Gastroesophageal sphincter (tissue), 4 donors: ENCODE measurements around the gene MXD1. TPM values are rescaled to one million over a fixed set of nuclear protein-coding genes. Genes with fewer than 3 reads are reported as not detected.
"Not testable (repeated sequence)": the region's sequence is repeated elsewhere in the genome, so short reads cannot be mapped to it uniquely, and the experiment has no call there.

Experiments
- ATAC-seq: fragments of 150-250 bp; one replicate; pipeline ENCODE4 v1.9.1; 2016; ENCODE audit warnings: mild to moderate bottlenecking, moderate library complexity
- H3K27ac ChIP-seq, 4 donors: fragments of 200-600 bp; sonication (generic) in 3 of 4; 1 replicate in 3 of 4; 2 replicates in 1 of 4; pipeline ENCODE4 v1.5.1; 2016 to 2019
- H3K27me3 ChIP-seq: fragments of 200-600 bp; sonication (generic); one replicate; pipeline ENCODE4 v1.5.1; 2019
- H3K36me3 ChIP-seq, 2 donors: fragments of 200-600 bp; sonication (generic); one replicate each; pipeline ENCODE4 v1.5.1; 2019; ENCODE audit warnings: control low read depth in 1 of 2
- H3K4me1 ChIP-seq, 3 donors: fragments of 200-600 bp; sonication (generic); 1 replicate in 2 of 3; 2 replicates in 1 of 3; pipeline ENCODE4 v1.5.1; 2016 to 2019; ENCODE audit warnings: control low read depth in 2 of 3
- H3K4me3 ChIP-seq, 2 donors: fragments of 200-600 bp; sonication (generic); one replicate each; pipeline ENCODE4 v1.5.1; 2019; ENCODE audit warnings: mild to moderate bottlenecking in 1 of 2, moderate library complexity in 1 of 2
- H3K9me3 ChIP-seq, 3 donors: fragments of 200-600 bp; sonication (generic); one replicate each; pipeline ENCODE4 v1.5.1; 2017 to 2019; ENCODE audit warnings: control low read depth in 2 of 3
- CTCF ChIP-seq, 4 experiments: fragments of 200-600 bp in 2 of 4; fragments of 450-650 bp in 2 of 4; sonication (generic) in 1 of 4; IDR thresholded peaks; one replicate each; pipeline ENCODE4 v1.5.1; 2017 to 2019; ENCODE audit warnings: antibody characterized with exemption in 4 of 4, mild to moderate bottlenecking in 2 of 4, moderate library complexity in 2 of 4
- EP300 ChIP-seq: sonication (generic); formaldehyde crosslinking; IDR thresholded peaks from one replicate; pipeline ENCODE4 v1.6.1; 2017; ENCODE audit warnings: antibody characterized with exemption, mild to moderate bottlenecking
- POLR2A ChIP-seq, 2 donors: fragments of 450-650 bp; IDR thresholded peaks; one replicate each; pipeline ENCODE4 v1.6.1; 2017; ENCODE audit warnings: antibody characterized with exemption in 2 of 2, mild to moderate bottlenecking in 2 of 2, moderate library complexity in 1 of 2
- POLR2AphosphoS5 ChIP-seq: sonication (generic); formaldehyde crosslinking; IDR thresholded peaks from one replicate; pipeline ENCODE4 v1.6.1; 2017; ENCODE audit warnings: antibody characterized with exemption
- WGBS, 2 donors: methylation state at CpG; one replicate each; pipeline ENCODE4 v1.1.5; 2018; ENCODE audit warnings: low coverage in 1 of 2; 5-methylcytosine and 5-hydroxymethylcytosine counted together
- total RNA-seq, 4 donors: library from RNA; depleted of rRNA; stranded (reverse); fragments of >200 nt; gene quantifications; one replicate each; pipeline ENCODE4 v1.1.0, GENCODE V29; 2016

MXD1 gene
- 10 to 100 TPM; 10.5 to 15.6 (median 13.3) TPM for total RNA-seq

- Histone ChIP-seq H3K9me3 (no peaks in the 10 kb centered on the region), H3K27ac (peak within 1 kb of the TSS; percentile 90 to 99 (median 96)), H3K36me3 (peaks cover 0 to 23% of the 10 kb centered on the region in 2 donors), H3K27me3 (no peaks in the 10 kb centered on the region), H3K4me3 (peak within 1 kb of the TSS; percentile 56 to 91), H3K4me1 (peaks cover 10 to 65% (median 25%) of the 10 kb centered on the region in 3 donors)
- peak; percentile 8 for ATAC-seq
- WGBS, 2 donors: 0% methylated on average over 1 of the region's 81 CpGs
- TF ChIP-seq POLR2AphosphoS5: peak; percentile 96
- no peak for TF ChIP-seq EP300
- TF ChIP-seq CTCF (IDR thresholded peaks at IDR 0.05): peak in 1 of 4 experiments; percentile 13
- peak; percentile 97 for TF ChIP-seq POLR2A (IDR thresholded peaks at IDR 0.05)
Measured at GRCh38 chr2:69914950-69915945, at the start of gene MXD1. Gene MXD1 (plus strand): TSS chr2:69915109. CDS start chr2:69915331, 222 bp downstream.

GRCh38 chr2:69888451-69888850 is 26.5 kb upstream of the MXD1 start:
- H3K4me3 ChIP-seq: no peak overlapping the region
- H3K4me1 ChIP-seq: peaks cover 0 to 5% (median 2%) of the 10 kb centered on the region in 3 donors
- no peaks in the 10 kb centered on the region for H3K36me3 ChIP-seq
- 94 to 96% methylated on average over 4 of the region's 4 CpGs for WGBS, 2 donors
- ATAC-seq: no peak
- H3K27me3 ChIP-seq: no peaks in the 10 kb centered on the region
- TF ChIP-seq POLR2A (IDR thresholded peaks at IDR 0.05) (no peak), POLR2AphosphoS5 (no peak), CTCF (IDR thresholded peaks at IDR 0.05) (no peak), EP300 (no peak)
- peaks cover 0 to 5% (median 0%) of the 10 kb centered on the region in 3 donors for H3K9me3 ChIP-seq
- H3K27ac ChIP-seq: no peak overlapping the region

GRCh38 chr2:69889302-69889701 is 25.6 kb upstream of the MXD1 start:
- no peak overlapping the region for H3K27ac ChIP-seq
- TF ChIP-seq POLR2AphosphoS5 (no peak), CTCF (IDR thresholded peaks at IDR 0.05) (no peak), EP300 (no peak), POLR2A (IDR thresholded peaks at IDR 0.05) (no peak)
- H3K36me3 ChIP-seq: no peaks in the 10 kb centered on the region
- peaks cover 0 to 5% (median 0%) of the 10 kb centered on the region in 3 donors for H3K9me3 ChIP-seq
- peaks cover 0 to 7% (median 2%) of the 10 kb centered on the region in 3 donors for H3K4me1 ChIP-seq
- H3K4me3 ChIP-seq: no peak overlapping the region
- no peaks in the 10 kb centered on the region for H3K27me3 ChIP-seq
- no peak for ATAC-seq

- no peaks in the 10 kb centered on the region for H3K27me3 ChIP-seq
- ATAC-seq: no peak
- H3K36me3 ChIP-seq: peaks cover 0 to 6% of the 10 kb centered on the region in 2 donors
- TF ChIP-seq POLR2AphosphoS5: no peak
- no peak for TF ChIP-seq POLR2A (IDR thresholded peaks at IDR 0.05)
- TF ChIP-seq CTCF (IDR thresholded peaks at IDR 0.05): no peak
- no peak for TF ChIP-seq EP300
- no peak overlapping the region for H3K27ac ChIP-seq
- H3K4me1 ChIP-seq: peaks cover 2 to 23% (median 9%) of the 10 kb centered on the region in 3 donors
- 43 to 71% methylated on average over 1 of the region's 1 CpG for WGBS, 2 donors
- H3K9me3 ChIP-seq: peaks cover 0 to 5% (median 0%) of the 10 kb centered on the region in 3 donors
- no peak overlapping the region for H3K4me3 ChIP-seq
Measured at GRCh38 chr2:69890881-69891280, 24.0 kb upstream of the MXD1 start.

- H3K4me3 ChIP-seq: peak overlapping the region; percentile 65 to 82
- 81 to 92% methylated on average over 3 to 7 of the region's 7 CpGs for WGBS, 2 donors
Measured at GRCh38 chr2:69892838-69893424, 22.0 kb upstream of the MXD1 start.

More at GRCh38 chr2:69892838-69893424, 22.0 kb upstream of the MXD1 start:
- Histone ChIP-seq H3K36me3 (peaks cover 0 to 27% of the 10 kb centered on the region in 2 donors), H3K4me1 (peaks cover 2 to 27% (median 9%) of the 10 kb centered on the region in 3 donors), H3K27ac (peak overlapping the region in 2 of 4 donors; percentile 82 to 87)
- H3K9me3 ChIP-seq, ATAC-seq, H3K27me3 ChIP-seq: not testable (repeated sequence)
